C4-2B (cell line): ENCODE measurements around the gene PHYHIPL.

Source experiments
- CTCF ChIP-seq: fragments of 450-650 bp; conservative IDR thresholded peaks from 2 replicates; pipeline ENCODE4 v1.5.1; 2017; ENCODE audit warnings: mild to moderate bottlenecking
- ZFX ChIP-seq: fragments of 450-650 bp; IDR thresholded peaks from 2 replicates; pipeline ENCODE4 v1.6.1; 2017

- TF ChIP-seq CTCF (no peak), ZFX (no peak)
Observed at GRCh38 chr10:59180689-59181270, 4.3 kb downstream of the PHYHIPL start.
